Measurements from ENCODE around the gene PGR. TPM values are rescaled to one million over a fixed set of nuclear protein-coding genes. Genes with fewer than 3 reads are reported as not detected.

Gene PGR
- total RNA-seq, 1 donor from 2014 or later = 1.0 TPM

GRCh38 chr11:101010899-101011298, 118.7 kb downstream of the PGR start:
- no peak for DNase-seq (ENCODE audit: low spot score)

GRCh38 chr11:101009690-101010055, 119.9 kb downstream of the PGR start:
- DNase-seq (ENCODE audit: low spot score) = no peak

GRCh38 chr11:101008961-101009689, 120.5 kb downstream of the PGR start:
- no peak for DNase-seq (ENCODE audit: low spot score)

- DNase-seq (ENCODE audit: low spot score) = no peak
Observed at GRCh38 chr11:101003468-101003867, 126.1 kb downstream of the PGR start.

GRCh38 chr11:100999756-101000155, 129.9 kb downstream of the PGR start:
- no peak for DNase-seq (ENCODE audit: low spot score)

GRCh38 chr11:100994966-100995365, 134.6 kb downstream of the PGR start:
- DNase-seq (ENCODE audit: low spot score) = no peak

GRCh38 chr11:100991541-100991940, 138.1 kb downstream of the PGR start:
- no peak for DNase-seq (ENCODE audit: low spot score)

- no peak for DNase-seq (ENCODE audit: low spot score)
Observed at GRCh38 chr11:100990931-100991330, 138.7 kb downstream of the PGR start.

GRCh38 chr11:100984668-100985067, 144.9 kb downstream of the PGR start:
- no peak for DNase-seq (ENCODE audit: low spot score)

GRCh38 chr11:100981196-100981824, 148.3 kb downstream of the PGR start:
- DNase-seq (ENCODE audit: low spot score) = no peak

- no peak for DNase-seq (ENCODE audit: low spot score)
Observed at GRCh38 chr11:100980156-100980555, 149.5 kb downstream of the PGR start.

Data from mucosa of gallbladder (tissue), 1 donor.